Left kidney (tissue), 2 donors: ENCODE measurements around the gene GNG7. TPM values are rescaled to one million over a fixed set of nuclear protein-coding genes. Genes with fewer than 3 reads are reported as not detected.
"Not testable (repeated sequence)": the region's sequence is repeated elsewhere in the genome, so short reads cannot be mapped to it uniquely, and the experiment has no call there.

ENCODE experiments used
- DNase-seq: peaks from one replicate; pipeline ENCODE4 v3.0.0-alpha.2; 2013
- polyA plus RNA-seq: library from polyadenylated mRNA; unstranded; fragments of 120-200 nt; gene quantifications from one replicate; pipeline ENCODE4 v1.2.1, GENCODE V29; 2013; ENCODE audit not compliant: insufficient read length

GNG7 gene
- polyA plus RNA-seq, 1 donor: 5.4 TPM

DNA sequence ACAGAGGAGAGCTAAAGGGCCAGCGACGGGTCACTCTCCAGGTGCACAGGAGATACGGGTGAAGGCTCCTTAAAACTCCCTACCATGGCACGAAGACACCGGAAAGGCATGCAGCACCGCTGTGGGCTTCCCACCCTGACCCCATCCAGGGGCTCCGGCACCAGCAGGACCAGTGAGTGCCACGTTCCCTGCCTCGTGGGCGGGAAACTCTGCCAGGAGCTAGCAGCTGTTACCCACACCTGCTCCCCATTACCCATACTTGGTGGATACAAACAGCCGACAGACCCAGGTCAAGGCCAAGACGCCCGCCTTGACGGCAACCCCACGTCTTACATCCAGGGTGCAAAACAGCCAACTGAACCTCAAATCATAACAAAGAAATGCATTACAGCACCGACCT lies 56.7 kb downstream of the GNG7 start:
- no peak for DNase-seq

GRCh38 chr19:2643123-2643737 lies 59.3 kb downstream of the GNG7 start:
- DNase-seq: not testable (repeated sequence)

DNA sequence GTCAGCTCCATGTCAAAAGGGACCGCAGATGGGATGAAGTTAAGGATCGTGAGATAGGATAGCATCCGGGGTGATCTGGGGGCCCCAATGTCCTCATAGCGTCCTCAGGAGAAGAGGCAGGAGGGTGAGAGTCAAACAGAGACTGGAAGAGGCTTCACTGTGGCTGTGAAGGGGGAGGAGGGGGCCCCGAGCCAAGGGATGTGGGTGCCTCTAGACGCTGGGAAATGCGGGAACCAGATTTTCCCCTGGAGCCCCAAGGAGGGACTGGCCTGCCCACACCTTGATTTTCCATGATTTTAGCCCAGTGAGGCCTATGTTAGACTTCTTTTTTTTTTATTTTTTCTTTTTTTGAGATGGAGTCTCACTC lies 61.2 kb downstream of the GNG7 start:
- DNase-seq: no peak

DNA sequence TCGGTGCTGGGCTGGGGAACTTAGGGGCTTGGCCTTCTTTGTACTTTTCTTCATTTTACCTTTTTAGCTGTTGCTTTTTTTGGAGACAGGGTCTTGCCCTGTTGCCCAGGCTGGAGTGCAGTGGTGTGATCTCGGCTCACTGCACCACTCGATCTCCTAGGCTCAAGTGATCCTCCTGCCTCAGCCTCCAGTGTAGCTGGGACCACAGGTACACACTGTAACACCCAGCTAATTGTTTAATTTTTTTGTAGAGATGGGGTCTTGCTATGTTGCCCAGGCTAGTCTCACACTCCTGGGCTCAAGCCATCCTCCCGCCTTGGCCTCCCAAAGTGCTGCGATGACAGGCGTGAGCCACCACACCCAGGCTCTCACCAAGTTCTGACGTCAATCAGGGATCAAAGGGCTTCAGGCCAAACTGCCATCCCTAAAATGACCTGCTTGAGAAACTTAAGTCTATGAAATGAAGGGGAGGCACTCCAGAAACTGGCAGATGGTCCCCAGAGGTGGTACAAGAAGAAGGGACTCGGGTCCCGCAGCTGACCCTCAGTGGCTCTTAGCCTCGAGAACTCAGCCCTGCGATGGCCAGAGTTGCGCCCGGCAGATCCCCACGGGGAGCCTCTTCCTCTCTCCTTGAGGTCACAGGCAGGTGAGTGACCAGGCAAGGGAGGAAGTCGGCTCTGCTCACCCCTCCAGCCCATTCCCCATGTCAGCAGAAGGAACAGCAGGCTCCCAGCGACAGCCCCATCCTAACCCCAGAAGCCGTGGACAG lies 61.7 kb downstream of the GNG7 start:
- DNase-seq: no peak

- DNase-seq: no peak
These were observed 62.5 kb downstream of the GNG7 start for GRCh38 chr19:2639999-2640398.

DNA sequence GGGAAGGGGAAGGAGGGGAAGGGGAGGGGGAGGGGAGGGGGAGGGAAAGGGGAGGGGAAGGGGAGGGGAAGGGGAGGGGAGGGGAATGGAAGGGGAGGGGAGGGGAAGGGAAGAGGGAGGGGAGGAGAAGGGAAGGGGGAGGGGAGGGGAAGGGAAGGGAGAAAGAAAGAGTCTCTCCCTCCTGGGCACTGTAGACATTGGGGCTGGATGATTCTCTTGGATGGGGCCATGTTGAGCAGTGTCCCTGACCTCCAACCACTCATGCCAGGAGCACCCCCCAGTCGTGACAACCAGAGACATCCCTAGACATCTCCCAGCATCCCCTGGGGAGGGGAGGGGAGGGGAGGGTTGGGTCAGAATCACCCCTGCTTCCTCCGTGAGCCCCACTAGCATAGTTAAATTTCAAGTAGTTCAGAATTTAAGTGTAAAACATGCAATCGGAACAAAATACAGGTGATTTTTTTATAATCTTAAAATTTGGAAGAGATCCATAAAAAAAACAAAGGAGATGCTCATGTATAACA lies 64.0 kb downstream of the GNG7 start:
- DNase-seq: no peak

DNA sequence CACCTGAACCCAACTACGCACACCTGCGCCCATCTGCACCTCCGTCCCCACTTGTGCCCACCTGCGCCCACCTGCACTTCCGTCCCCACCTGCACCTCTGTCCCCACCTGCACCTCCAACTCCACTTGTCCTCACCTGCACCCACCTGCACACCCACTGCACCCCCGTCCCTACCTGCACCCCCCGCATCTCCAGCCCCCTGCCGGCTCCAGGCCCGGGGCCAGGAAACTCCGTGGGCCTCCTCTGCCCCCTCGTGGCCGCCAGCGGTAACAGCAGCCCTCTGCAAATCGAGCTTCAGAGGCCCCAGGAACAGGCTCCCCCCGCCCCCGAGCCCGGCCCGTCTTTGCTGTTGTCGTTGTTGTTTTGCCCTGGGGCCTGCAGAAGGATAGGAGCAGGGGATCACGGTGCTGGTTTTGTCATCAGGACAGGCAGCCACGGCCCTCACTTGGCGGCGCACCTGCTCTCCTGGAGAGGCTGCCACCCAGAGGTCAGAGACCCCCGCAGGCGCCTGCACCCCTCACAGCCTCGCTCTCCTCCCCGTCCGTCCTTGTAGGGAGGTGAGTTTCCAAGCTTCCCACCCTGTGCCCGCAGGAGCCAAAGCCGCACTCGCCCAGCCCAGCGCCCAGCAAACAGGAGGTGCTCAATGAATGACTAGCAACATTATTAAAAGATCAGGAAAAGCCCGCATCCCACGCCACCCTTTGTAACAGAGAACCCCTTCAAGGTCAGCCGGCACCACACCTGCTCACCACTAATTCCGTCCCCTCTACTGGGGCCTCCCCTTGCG lies 65.4 kb downstream of the GNG7 start:
- no peak for DNase-seq

DNA sequence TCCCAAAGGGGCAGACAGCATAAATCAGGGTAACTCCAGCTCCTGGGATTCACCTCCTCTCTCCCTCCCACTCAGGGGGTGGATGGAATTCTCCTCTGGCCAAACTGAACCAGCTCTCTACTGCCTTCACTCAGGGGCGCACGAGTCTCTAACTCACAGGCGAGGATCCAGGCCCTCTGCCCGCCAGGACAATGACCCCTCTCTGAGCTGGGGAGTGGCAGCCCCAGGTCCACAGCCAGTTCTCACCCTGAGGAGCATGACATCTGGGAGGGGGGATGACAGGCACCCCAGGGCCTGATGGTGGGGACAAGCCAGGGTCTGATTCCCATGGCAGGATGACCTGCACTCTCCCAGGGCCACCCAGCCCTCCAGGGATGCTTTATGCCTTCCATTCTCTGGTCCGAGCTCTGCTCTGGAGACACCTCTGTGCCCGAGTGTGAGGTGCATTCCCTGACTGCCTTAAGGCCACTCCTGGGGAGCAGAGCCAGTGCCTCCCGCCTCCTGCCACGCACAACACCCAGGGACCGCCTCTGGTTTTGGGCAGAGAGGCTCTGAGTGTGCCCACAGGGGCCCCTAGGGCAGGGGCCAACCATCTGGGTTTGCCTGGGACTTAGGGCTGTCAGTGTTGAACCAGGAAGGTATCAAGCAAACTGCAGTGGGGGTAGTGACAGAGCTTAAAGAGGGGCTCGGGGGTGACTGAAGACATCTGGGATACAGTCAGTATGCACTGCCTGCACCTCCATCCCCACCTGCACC lies 66.2 kb downstream of the GNG7 start:
- no peak for DNase-seq

GRCh38 chr19:2634960-2635359 lies 67.5 kb downstream of the GNG7 start:
- no peak for DNase-seq

- no peak for DNase-seq
These were observed 68.1 kb downstream of the GNG7 start for GRCh38 chr19:2634228-2634951.

DNA sequence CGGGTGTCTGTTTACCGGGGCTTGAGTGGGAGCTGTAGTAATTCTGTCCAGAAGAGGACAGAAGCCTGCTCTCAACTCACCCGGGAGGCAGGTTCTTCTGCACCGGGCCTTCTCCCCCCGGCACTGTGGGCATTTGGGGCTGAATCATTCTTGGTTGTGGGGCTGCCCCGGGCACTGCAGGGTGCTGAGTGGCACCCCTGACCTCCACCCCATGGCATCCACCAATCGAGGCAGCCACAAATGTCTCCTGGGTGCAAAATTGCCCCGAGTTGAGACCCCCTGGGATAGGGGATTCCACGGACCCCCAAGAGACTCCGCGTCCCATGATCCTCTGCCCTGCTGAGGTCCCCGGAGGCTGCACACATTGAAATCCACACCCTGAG lies 68.8 kb downstream of the GNG7 start:
- DNase-seq: no peak

DNA sequence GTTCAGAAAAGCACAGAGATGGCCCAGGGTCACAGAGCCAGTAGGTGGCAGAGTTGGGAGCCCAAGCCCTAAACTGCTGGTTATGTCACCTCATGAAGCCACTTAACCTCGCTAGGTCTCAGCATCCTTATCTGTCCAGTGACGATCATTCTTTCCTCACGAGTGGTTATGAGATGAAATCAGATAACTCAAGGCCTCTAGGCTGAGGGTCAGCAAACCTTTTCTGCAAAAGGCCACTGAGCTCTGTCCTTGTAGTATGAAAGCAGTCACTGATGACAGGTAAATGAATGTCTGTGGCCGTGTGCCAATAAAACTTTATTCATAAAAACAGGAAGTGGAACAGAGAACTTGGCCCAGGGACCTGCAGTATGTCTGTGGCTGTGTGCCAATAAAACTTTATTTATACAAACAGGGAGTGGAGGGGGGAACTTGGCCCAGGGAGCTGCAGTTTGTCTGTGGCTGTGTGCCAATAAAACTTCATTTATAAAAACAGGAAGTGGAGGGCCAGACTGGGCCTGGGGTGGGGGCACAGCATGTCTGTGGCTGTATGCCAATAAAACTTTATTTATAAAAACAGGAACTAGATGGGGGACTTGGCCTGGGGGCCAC lies 71.2 kb downstream of the GNG7 start:
- DNase-seq: no peak

- DNase-seq: no peak
These were observed 72.0 kb downstream of the GNG7 start for GRCh38 chr19:2630352-2631001.

DNA sequence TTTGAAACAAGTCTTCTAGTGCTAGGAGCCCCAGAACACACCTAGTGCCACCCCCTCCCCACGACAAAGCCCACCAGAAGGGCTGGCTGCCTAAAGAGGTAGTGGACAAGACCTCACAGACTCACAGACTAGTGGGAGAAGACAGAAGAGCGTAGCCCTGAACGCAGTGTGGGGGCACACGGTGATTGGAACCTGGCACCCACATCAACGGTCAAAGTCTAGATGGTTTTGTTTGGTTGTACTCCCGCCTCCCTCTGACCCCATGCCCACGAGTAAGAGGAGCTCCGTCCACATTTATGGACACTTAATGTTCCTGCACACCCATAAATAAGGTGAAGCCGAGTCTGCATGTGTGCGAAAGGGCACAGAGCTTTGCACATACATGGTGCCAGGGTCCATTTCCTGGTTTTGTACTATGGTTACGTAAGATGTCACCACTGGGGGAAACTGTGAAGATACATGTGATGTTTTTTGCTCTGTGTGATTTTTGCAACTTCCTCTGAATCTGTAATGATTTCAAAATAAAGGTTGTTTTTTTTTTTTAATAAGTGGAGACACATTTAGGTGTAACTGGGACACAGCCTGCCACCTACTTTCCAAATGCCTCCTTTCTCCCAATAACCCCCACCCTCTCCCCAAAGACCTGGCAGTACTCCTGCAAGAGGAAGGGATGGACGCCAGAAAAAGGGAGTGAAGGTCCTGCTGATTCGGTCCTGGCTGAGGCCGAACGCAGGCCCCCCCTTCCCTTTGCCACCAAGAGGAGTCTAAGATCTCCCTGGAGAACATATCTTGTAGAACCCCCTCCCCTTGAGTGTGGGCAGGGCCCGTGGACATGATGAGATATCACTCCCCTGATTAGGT lies 72.8 kb downstream of the GNG7 start:
- DNase-seq: no peak

- no peak for DNase-seq
These were observed 73.9 kb downstream of the GNG7 start for GRCh38 chr19:2628597-2628996.

GRCh38 chr19:2627855-2628254 lies 74.6 kb downstream of the GNG7 start:
- no peak for DNase-seq

DNA sequence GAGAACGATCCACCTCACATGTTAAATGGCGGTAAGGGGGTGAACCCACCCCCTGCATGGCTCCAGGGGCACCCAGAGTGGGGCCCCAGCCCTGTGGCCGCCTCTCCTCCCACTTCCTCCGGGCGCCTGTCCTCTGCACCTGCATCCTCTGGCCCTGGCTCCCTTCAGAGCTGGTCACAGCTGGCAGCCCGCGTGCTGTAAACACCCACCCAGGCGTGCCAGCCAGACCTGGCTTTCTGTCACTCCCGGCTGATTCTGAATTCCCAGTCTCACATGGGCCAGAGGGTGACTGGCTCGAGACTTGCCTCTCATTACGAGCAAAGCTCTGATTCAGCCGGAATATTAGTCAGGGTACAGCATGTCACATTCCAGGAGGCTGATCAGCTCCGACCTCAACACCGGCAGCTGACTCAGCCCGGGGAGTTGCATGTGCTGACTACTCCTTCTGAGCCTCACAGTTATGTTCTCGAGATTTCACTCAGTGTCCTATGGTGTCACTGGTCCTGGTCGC lies 75.1 kb downstream of the GNG7 start:
- peak; percentile 80 for DNase-seq

DNA sequence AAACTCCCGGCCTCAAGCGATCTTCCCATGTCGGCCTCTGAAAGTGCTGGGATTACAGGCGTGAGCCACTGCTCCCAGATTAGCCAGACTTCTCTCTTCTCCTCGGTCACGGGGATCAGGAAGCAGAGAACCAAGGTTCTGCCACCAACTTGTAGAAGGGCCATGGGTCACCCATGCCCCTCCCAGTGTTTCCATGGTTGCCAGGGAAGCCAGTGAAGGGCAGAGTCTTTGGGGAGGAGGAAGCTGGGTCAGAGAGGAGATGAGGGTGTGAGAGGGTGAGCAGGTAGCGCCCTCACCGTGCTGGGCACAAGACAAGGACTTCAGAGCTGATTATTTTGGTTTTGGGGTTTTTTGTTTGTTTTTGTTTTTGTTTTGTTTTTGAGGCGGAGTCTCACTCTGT lies 77.1 kb downstream of the GNG7 start:
- DNase-seq: no peak

- DNase-seq: no peak
These were observed 77.9 kb downstream of the GNG7 start for GRCh38 chr19:2624537-2625091.
